Measurements from ENCODE around the gene GATD1.

DNA sequence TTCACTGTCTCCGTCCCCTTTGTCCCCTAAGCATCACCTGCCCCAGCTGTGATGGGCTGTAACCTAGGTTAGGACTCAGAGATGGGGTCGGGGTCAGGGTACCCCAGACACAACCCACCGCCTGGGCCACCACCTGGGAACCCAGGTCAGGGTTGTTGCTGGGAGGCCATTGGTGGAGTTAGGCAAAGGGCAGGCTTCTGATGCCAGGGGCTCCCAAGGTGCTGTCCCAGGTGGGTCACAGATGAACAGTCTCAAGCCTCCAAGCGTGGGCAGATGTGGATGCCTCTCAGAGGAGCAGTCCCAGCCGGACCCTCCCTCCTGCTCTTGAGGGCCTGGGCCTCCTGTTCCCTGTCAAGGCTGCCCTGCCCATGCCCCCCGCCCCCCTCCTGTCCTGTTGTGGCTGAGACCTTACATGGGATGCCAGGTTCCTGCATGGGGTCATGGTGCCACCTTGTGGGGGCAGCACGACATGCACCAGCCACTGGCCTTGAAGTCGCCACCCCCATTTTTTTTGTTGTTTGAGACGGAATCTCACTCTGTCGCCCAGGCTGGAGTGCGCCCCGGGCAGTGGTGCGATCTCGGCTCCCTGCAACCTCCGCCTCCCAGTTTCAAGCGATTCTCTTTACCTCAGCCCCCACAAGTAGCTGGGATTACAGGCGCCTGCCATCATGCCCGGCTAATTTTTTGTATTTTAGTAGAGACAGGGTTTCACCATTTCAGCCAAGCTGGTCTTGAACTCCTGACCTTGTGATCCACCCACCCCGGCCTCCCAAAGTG, 12.1 kb downstream of the GATD1 start:
- TF ChIP-seq SUZ12 (IDR thresholded peaks at IDR 0.05; ENCODE audit: extremely low read depth, insufficient read depth, insufficient read length) (no peak), ZNF274 (IDR thresholded peaks at IDR 0.05; ENCODE audit: low read depth, low read length) (no peak)

All from NT2/D1 (cell line).